GM18508 (cell line): ENCODE results near the gene KPTN.
"Not testable (repeated sequence)": the region's sequence is repeated elsewhere in the genome, so short reads cannot be mapped to it uniquely, and the experiment has no call there.

Experiments
- ATAC-seq: cut with Tn5 transposase; IDR thresholded peaks from one replicate; pipeline ENCODE4 v1.9.1; 2021; ENCODE audit warnings: moderate number of reproducible peaks; ENCODE audit not compliant: insufficient read depth, unreplicated experiment

KPTN gene

GRCh38 chr19:47492571-47493377, 8.8 kb upstream of the KPTN start:
- no peak for ATAC-seq

DNA sequence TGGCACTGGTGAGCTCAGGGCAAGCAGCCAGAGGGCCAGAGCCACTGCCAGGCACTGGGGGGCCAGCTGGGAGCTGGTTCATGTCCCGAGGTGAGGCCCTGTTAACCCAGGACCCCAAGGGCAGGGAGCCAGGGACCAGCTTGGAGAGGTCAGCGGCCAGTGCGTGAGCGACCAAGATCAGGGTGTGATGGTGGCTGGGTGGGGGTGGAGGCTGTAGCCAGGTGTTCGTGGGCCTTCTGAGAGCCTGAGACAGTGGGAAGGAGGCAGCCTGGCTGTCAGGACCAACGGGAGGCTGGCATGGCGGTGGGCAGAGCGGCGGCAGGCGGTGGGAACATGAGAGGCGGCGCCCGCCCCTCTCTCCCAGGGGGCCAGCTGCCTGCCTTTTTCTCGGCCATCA, 8.1 kb upstream of the KPTN start:
- ATAC-seq = no peak

DNA sequence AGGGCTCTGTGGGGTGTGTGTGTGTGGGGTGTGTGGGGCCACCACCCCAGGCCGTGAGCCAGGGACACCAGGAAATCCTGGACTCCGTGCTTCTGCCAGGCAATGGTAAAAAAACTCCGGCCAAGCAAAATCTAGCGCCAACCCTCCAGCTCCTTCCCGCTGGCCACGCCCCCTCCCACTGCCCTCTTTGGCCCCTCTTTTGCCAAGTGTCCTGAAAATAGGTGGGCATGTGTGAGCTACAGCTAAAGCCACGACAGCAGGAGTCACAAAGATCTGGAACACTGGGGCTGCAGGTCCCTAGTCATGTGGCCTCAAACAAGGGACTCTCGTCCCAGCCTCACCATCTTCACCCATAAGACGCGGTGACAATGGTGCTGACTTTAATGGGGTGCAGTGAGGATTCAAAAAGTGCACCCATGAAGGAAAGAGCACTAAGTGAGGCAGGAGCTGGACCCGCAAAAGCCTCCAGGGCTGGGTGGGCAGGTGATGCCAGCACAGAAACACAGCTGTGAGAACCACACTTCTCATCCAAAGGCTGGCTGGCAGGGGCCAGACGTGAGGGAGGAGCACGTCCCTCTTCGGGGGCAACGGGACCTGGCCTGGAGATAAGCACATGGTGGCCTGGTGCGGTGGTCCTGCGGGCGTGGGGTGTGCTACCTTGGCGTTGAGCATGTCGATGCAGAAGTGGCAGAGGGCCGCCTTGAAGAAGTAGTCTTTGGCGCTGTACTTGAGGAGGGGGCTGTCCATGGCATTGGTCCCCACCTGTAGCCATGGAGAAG, 7.5 kb upstream of the KPTN start:
- ATAC-seq = no peak

- no peak for ATAC-seq
These were observed 6.8 kb upstream of the KPTN start for GRCh38 chr19:47490847-47491246.

DNA sequence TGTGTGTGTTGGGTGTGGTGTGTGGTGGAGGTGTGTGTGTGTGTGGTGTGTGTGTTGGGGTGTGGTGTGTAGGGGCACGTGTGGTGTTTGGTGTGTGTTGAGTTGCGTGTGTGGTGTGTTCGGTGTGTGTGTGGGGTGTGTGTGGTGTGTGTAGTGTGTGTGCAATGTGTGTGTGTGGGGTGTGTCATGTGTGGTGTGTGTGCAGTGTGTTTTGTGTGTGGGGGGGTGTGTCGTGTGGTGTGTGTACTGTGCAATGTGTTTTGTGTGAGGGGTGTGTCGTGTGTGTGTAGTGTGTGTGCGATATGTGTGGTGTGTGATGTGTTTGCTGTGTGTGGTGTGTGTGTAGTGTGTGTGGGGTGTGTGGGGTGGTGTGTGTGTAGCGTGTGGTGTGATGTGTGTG, 6.0 kb upstream of the KPTN start:
- no peak for ATAC-seq

DNA sequence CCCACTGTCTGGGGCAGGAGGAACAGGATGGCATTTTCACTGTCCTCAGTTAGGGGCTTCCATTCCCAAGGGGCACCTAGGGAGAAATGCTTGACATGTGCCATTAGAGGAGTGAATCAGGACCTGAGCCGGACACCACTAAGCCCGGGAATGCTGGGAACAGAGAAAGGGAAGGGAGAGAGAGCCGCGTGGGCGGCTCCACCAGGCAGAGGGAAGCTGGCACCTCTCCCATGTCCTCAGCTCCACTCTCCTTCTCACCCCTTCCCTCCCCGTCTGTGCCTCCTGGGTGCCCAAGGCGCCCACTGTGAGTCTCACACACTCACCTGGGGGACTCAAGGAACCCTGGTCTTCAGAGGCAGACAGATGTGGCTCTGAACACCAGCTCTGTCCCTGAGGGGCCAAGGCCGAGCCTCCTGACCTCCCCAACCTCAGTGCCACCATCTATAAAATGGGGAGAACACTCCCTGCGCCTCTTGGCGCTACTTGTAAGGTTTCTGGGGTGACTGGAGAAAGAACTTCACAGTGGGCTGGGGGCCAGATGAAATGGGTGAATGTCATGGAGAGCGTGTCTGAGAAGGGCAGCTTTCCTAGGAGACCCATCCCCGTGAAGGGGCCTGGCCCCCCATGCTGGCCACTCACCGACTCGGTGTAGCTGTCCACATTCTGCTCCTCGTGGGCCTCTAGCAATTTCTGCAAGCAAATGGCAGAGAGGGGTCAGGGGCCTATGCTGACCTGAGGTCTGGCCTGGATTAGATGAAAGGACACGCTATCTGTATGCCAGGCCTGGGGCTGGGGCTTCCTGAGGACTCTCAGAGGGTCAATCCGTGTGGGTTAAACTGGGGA, 5.3 kb upstream of the KPTN start:
- no peak for ATAC-seq

GRCh38 chr19:47487551-47488515, 3.8 kb upstream of the KPTN start:
- no peak for ATAC-seq

- no peak for ATAC-seq
These were observed 2.9 kb upstream of the KPTN start for GRCh38 chr19:47486900-47487299.

- ATAC-seq = not testable (repeated sequence)
These were observed 2.2 kb upstream of the KPTN start for GRCh38 chr19:47486220-47486619.

GRCh38 chr19:47485210-47485609, 1.2 kb upstream of the KPTN start:
- no peak for ATAC-seq

DNA sequence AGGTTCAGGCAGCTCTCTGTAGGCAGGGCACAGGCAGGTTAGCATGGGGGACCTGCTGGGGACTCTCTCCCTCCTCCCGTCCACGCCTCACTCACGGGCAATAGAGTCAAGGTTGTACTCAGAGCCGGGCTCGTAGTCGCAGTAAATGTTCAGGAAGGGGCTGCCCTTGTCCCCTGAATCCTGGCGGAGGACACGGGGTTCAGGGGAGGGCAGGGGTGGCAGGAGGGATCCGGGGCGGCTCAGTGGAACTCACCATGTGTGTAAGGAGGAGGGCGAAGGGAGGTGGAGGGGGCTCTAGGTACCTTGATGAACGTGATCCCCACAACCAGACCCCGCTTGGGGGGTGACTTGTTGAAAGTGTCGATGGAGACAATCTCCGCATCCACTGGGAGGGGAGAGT, 819 bp downstream of the KPTN start:
- no peak for ATAC-seq

DNA sequence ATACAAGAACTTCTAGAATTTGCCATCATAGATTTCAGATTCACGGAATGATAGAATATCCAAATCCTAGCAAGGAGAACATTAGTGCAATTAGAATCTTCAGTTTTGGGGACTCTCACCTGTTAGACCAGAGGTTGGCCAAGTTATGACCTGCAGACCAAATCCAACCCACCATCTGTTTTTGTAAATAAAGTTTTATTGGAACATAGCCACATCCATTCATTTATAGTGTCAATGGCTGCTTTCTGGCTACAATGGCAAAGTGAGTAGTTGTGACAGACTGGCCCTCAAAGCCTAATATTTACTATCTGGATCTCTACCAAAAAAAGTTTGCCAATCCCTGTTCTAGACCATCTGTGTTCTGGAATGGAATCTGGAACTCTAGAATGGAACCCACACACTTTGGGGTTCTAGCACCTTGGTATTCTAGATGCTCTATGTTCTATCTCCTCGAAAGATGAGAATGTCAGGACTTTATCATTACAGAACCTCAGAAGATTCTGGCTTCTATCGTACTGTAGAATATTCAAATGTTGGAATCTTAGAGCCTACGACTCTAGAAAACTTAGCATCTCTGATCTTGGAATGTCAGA, 2.5 kb downstream of the KPTN start:
- ATAC-seq = no peak

- no peak for ATAC-seq
These were observed 3.4 kb downstream of the KPTN start for GRCh38 chr19:47480658-47481057.

DNA sequence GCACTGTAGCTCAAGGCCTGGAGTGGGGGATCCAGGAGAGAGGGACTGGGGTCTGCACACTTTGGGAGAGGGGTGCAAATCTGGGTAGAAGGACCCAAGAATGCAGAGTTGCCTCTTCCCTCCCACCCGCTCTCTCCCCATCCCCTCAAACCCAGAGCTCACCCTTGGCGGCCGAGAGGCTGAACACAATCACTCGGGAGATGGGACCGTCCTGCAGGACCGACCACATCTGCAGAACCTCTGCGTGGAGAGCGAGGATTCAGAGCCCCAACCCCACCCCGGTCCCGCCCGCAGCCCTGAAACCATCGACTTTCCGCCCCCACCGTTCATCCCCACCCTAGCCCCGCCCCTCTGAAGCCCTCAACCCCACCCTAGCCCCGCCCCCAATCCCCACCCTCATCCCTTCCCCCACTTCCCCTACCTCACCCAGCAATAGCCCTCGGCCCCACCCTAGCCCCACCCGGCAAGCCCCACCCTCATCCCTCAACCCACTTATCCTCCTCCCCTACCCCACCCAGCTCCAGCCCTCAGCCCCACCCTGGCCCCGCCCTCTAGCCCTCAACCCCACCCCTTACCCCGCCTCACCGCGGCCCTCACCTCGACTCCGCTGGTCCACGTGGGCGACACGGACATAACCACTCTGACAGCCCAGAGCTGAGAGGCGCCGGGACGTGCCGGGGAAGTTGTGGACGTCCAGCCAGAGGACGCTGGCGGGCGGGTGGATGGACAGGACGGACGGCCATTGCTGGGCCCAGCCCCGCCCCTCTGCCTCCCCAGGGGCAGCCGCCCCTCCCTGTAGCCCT, 4.1 kb downstream of the KPTN start:
- no peak for ATAC-seq

- ATAC-seq = no peak
These were observed 7.5 kb downstream of the KPTN start for GRCh38 chr19:47476438-47476972.

GRCh38 chr19:47475465-47475864, 8.6 kb downstream of the KPTN start:
- no peak for ATAC-seq

- ATAC-seq = no peak
These were observed 10.7 kb downstream of the KPTN start for GRCh38 chr19:47473336-47473735.

DNA sequence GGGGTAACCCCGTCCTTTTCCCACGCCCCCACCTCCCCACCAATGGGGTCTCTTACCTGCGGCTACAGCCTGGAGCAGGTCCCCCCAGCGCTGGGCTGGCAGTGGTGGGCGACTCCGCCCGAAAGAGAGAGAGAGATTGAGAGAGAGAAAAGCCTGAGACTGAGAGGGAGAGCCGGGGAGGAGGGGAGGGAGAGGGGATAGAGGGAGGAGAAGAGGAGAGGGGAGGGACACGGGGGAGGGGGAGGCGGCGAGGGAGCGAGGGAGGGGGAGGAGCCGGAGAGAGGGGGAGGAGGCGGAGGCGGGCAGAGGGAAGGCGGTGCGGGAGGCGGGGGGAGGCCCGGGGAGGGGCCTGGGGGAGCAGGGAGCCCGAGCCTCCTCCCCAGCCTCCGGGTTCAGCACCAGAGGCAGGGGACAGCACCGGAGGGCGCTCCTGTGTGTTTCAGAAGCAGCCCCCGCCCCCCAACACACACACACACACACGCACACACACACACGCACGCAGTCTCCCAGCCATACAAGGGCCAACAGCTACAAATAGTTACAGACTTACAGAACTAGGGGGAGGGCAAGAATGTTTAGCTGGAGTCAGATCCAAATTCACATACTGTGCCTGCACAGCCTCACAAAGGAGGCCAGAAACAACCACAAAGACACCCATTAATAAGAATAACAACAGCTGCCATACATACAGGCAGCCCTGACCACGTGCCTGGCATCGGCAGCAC, 12.1 kb downstream of the KPTN start, which contains the start of gene SLC8A2:
Gene SLC8A2 (minus strand): TSS at position 161 of the 725 bp plus-strand sequence. CDS start 5,490 bp downstream, outside the sequence.
- no peak for ATAC-seq
